GM12801 (cell line): ENCODE results near the gene CTBP1.

Source experiments
- CTCF ChIP-seq: IDR thresholded peaks from one replicate; pipeline ENCODE4 v1.5.1; 2011; ENCODE audit warnings: control low read depth; ENCODE audit not compliant: insufficient read length; ENCODE audit errors: extremely low read depth

The CTBP1 gene

DNA sequence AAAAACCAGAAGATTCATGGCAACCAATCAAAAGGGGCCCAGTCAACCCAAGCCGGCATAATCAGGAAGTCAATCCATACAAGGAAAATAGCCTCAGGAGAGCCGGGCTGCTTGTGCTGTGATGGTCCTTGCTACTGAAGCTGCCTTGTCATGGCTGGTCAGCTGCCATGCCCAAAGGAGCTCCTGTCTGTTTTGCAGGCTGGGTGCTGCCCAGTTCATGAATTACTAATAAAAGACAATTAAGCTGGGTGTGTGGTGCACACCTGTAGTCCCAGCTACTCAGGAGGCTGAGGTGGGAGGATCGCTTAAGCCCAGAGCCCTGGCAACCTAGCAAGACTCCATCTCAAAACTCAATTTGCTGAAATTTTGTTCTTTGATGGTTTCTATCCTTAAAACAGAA, 16.0 kb upstream of the CTBP1 start:
- no peak for TF ChIP-seq CTCF

- TF ChIP-seq CTCF = no peak
These were observed 12.4 kb upstream of the CTBP1 start for GRCh38 chr4:1261107-1261928.

GRCh38 chr4:1260418-1261106, 11.6 kb upstream of the CTBP1 start:
- no peak for TF ChIP-seq CTCF

DNA sequence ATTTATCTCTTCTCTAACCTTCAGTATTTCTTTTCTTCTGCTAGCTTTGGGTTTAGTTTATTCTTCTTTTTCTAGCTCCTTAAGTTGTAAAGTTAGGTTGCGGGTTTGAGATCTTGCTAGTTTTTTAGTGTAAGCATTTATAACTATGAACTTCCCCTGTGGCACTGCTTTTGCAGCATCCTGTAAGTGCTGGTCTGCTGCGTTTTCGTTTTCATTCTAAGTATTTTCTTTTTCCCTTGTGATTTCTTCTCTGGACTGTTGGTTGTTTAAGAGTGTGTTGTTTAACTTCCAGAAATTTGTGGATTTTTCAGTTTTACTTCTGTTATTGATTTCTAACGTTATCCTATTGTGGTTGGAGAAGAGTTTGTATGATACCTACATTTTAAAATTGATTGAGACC, 11.0 kb upstream of the CTBP1 start:
- no peak for TF ChIP-seq CTCF

DNA sequence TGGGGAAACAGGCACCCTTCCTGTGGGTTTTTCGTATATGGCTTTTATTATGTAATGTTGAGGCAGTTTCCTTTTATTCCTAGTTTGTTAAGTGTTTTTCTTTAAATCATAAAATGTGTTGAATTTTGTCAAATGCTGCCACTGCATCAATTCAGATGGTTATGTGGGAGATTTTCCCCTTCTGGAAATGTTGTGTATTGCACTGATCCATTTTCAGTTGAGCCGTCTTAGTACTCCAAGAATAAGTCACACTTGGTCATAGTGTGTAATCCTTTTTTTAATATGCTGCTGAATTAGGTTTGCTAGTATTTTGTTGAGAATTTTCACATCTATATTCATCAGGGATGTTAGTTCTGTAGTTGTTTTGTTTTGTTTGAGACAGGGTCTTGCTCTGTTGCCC, 9.5 kb upstream of the CTBP1 start:
- no peak for TF ChIP-seq CTCF

DNA sequence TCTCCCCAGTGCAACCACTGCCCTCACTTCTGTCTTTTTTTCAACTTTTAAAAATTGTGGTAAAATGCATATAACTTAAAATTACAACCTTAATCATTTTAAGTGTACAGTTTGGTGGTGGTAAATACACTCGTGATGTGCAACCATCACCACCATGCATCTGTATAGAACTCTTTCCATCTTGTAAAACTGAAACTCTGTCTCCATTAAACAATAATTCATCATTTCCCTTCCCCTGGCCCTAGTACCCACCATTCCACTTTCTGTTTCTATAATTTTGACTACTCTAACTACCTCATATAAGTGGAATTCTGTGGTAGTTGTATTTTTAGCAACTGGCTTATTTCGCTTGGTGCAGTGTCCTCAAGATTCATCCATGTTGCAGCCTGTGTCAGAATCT, 6.8 kb upstream of the CTBP1 start:
- no peak for TF ChIP-seq CTCF

- TF ChIP-seq CTCF = no peak
These were observed 6.2 kb upstream of the CTBP1 start for GRCh38 chr4:1255151-1255550.
